Measurements from ENCODE around the gene UCP2.
A peak's percentile ranks its signal among the peaks of the same experiment; 100 is the strongest.
"Not testable (repeated sequence)": the region's sequence is repeated elsewhere in the genome, so short reads cannot be mapped to it uniquely, and the experiment has no call there.

Gene UCP2

DNA sequence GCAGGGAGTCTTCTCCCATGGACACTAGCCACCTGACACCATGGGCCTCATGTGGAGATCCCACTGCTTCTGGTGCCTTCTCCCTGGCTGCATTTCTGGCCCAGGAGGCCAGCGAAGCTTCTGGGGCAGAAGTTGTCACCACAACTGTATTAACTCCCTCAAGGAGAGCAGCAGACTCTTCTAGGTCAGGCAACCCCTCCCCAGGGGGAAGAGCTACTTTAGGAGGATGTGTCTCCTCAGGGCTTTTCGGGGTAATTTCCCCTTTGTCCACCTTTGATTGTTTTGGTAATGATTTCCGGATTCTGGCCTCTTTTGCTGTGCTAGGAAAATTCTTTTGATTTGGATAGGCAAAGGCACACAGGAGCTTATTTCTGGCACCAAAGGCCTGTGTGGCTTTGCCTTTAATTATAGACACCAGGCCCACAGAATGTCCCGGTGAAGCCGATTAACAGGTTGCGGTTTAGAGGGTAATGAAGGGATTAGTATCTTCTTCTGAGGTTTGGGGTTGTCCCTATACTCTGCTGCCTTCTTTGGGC is 8.9 kb upstream of the UCP2 start:
- DNase-seq (ENCODE audit: low spot score) = no peak

- no peak for DNase-seq (ENCODE audit: low spot score)
Measured at GRCh38 chr11:73990730-73991129, 8.1 kb upstream of the UCP2 start.

DNA sequence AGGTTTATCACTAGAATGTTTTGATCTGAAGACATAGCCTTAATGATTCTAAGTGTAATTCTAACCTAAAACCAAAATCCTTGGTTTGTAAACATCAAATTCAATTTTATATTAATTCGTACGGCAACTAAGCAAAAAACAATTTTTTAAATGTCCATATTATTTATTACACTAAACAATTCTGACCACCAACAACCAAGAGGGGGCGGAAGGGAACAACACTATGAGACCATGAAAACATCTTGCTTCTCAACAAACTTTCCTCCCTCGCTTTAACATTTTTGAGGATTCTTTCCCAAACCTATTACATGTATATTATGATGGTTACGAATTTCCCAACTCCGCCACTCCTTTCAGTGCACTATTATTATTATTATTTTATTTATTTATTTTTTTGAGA is 6.5 kb upstream of the UCP2 start:
- DNase-seq (ENCODE audit: low spot score) = no peak

GRCh38 chr11:73988227-73988626 is 5.6 kb upstream of the UCP2 start:
- no peak for DNase-seq (ENCODE audit: low spot score)

DNA sequence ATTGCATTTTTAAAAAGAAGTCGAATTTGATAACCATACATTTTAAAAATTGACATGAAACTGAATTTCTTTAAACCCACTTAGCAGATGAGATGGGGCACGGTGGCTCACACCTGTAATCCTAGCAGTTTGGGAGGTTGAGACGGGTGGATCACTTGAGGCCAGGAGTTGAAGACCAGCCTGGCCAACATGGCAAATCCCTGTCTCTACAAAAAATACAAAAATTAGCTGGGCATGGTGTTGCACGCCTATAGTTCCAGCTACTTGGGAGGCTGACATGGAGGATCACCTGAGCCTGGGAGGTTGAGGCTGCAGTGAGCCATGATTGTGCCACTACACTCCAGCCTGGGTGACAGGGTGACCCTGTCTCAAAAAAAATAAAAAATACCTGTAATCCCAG is 3.0 kb upstream of the UCP2 start:
- DNase-seq (ENCODE audit: low spot score) = not testable (repeated sequence)

- no peak for DNase-seq (ENCODE audit: low spot score)
Measured at GRCh38 chr11:73983741-73984538, 1.3 kb upstream of the UCP2 start.

DNA sequence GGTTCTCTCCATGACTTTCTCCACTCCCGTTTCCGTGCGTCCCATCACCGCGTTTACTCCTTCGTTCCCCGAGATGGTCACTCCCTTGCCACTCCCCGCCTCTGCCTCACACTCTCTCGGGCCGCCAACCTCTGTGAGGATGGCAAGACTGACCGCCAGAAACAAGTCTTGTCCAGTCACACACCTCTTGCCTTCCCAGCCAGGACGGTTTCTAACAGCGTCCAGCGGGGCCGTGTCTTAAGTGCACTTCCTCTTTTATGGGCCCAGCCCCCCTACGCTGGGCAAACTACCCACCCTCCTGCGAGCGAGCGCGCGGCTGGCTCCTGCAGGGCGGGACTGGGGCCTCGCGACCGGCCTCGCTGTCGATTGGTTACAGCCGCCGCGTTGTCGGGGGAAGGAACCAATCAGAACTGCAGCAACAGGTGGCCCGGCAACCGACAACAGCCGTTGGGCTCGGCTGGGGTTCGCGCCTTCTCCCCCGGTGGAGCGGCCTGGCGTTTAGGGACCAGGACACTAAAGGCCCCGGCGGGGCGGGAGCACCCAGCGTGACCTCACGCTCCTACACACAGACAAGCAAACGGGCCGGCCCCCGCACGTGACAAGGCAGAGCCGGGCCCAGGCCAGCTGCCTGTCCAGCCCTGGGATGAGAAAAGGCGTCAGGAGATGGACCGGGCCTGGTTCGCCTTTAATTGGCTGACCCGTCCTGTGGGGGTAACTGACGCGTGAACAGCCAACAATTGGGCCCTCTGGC is 522 bp upstream of the UCP2 start:
- peak; percentile 99 for DNase-seq (ENCODE audit: low spot score)

DNA sequence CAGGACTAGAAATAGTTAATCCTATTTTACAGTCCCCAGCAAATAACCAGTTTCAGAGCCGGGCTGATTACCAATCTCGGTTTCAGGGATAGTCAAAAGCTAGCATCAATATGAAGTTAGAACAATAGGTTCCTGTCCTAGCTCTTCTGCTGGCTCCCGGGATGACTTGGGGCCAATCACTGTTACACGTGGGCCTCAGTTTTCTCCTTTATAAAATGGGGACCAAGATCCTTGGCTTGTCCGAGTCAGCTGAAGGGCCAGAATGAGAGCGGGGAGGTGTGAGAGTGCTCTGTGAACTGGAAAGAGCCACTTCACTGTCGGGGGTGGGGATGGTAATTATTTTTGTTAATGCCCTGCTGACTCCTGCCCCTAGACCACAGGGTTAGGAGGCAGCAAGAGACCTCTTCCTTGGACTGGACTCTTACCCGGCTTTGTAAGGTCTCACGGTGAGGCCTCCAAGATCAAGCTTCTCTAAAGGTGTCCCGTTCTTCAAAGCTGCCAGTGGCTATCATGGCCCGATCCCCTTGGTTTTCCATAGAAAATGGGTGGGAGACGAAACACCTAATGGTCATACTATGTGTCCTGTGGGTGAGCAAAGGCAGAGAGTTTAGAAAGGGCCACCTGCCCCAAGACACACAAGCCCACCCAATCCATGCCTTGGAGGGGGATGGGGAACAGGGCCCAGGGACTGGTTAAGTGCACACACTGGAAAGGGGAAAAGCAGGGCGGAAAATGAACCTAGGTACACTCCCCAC is 1.4 kb downstream of the UCP2 start:
- no peak for DNase-seq (ENCODE audit: low spot score)

DNA sequence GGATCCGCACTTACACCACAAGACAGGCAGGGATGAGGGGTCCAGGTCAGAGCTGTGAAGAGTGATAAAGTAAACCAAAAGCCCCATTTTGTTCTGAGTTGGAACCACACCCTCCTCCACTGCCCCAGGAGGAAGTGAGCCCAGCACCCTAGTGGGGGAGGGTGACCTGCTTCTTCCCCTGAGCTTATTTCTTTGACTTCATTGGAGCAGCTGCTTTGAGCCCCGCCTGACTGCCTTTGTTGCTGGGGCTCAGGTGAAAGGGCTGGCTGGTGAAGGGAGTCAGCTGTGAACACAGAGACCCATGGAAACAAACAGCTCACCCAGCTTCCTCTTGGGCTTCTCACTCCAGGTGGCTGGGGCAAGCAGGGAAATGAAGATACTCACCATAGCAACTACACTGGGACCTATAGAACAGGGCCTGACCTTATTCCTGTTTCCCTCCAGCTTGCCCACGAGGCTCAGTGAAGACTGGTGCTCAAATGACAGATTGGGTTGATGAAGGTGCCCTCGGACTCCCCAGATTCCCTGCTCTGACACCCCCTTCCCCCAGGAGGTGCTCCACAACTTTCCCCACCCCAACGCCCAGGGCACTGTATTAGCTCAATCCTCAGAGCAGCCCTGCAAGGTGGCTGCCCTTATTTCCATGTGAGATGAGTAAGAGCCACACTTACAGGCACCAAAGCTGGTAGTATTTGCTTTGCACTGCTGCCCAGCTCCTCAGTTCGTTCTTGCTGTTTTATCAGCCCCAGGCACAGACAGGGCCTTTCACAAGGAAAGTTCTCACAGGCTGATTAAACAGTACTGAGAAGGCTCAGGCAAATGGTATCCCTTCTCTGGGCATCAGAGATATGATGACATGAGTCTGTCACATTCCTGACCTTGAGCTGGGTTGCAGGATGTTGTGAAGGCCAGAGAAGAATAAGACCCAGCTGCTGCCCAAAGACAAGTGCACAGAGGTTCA is 2.4 kb downstream of the UCP2 start:
- no peak for DNase-seq (ENCODE audit: low spot score)

DNA sequence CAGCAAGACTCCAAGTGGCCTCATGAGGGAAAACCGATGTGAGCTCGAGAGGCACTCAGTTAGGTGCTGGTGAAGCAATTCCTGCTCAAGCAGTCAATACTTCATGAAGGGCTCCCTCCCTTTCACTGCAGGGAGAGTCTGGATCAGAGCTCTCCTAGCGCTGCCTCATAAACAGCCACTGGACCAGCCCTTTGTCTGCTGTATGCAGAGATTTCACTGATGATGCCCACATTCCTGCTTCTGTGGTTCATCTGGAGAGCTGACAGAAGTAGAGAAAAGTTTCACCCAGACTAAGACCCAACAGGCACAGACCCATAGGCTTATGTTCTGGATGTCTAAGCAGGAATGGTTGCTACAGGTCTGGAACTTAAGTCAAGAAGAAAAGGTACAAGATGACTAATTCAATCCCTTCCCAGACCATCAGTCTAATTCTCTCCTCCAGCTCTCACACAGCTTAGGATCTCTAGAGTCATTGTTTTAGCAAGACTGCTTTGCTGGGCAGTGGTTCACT is 4.0 kb downstream of the UCP2 start:
- DNase-seq (ENCODE audit: low spot score) = no peak

DNA sequence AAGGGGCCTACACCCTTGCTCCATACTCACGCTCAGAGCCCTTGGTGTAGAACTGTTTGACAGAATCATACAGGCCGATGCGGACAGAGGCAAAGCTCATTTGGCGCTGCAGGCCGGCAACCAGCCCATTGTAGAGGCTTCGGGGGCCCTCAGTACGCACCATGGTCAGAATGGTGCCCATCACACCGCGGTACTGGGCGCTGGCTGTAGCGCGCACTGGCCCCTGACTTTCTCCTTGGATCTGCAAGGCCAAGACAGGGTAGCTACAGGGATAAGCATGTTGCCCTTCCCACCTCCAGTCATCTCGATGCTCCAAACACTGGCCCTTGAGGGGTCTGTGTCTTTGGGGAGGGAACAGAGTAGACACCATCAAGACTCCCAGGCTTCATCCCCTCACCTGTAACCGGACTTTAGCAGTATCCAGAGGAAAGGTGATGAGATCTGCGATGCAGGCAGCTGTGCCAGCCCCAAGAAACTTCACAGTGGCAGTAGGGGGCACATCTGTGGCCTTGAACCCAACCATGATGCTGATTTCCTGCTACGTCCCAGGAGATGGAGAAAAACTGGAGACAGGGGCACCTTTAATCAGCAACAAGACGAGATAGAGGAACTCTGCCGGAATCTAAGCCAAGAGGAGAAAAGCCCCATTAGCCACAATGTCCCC is 4.7 kb downstream of the UCP2 start:
- DNase-seq (ENCODE audit: low spot score) = no peak

DNA sequence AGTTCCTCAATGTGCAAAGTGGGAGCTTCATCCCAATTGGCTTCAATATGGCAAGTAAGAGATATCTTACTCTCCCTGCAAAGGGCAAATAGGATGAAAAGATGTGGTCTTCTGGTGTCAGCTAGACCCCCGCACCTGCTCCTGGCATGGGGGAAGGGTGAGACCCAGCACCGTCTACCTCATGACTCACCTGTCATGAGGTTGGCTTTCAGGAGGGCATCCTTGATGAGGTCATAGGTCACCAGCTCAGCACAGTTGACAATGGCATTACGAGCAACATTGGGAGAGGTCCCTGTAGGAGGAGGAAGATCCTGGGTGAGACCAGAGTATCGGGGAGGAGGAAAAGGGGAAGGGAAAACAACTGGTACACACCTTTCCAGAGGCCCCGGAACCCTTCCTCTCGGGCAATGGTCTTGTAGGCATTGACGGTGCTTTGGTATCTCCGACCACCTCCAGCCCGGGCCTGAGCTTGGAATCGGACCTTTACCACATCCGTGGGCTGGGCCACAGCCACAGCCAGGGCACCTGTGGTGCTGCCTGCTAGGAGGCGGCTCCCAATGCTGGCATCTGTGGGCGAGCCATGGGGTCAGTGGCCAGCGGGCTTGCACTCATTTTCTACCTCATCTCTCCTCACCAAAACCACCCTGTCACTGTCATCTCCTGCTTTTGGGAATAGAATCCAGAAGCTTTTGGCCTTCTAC is 6.0 kb downstream of the UCP2 start:
- DNase-seq (ENCODE audit: low spot score) = no peak

DNA sequence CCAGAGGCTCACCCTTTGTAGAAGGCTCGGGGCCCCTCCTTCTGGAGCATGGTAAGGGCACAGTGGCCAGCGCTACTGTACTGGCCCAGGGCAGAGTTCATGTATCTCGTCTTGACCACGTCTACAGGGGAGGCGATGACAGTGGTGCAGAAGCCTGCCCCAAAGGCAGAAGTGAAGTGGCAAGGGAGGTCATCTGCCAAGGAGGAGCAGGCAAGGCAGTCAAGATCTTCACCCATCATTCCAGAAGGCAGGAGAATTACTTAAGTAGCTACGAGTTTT is 7.2 kb downstream of the UCP2 start:
- no peak for DNase-seq (ENCODE audit: low spot score)

DNA sequence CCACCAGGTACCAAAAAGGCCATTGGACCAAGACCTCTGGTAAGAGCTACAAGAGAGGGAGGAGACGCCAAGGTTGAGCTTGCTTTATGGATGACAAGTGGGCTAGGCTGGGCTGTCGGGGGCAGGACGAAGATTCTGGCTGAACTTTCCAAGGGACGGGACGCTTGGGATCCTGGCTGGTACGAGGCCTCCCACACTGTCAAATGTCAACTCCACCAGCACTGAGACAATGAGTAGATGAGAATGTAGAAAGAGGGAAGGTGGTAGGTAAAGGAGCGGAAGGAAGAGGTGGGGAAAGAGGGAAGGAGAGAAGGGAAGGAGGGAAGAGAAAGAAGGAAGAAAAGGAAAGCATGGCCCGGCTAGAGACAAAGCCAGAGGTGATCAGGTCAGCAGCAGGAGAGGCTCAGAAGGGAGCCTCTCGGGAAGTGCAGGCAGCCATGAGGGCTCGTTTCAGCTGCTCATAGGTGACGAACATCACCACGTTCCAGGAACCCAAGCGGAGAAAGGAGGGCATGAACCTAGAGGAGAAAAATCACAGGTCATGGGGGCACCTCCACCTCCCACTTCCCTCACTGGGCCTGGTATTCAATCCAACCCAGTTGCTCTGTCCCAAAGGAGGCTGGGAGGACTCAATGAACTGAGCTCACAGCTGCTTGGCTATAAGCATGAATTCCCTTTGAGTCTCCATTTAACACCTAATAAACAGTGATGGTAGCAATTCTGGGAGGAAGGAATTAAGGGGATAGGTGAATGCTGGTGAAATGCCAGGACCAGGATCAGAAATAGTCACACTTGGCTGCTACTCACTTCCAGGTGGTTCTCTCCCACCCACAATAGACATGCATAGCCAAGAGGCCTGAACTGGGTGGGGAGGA is 7.8 kb downstream of the UCP2 start:
- DNase-seq (ENCODE audit: low spot score) = no peak

DNA sequence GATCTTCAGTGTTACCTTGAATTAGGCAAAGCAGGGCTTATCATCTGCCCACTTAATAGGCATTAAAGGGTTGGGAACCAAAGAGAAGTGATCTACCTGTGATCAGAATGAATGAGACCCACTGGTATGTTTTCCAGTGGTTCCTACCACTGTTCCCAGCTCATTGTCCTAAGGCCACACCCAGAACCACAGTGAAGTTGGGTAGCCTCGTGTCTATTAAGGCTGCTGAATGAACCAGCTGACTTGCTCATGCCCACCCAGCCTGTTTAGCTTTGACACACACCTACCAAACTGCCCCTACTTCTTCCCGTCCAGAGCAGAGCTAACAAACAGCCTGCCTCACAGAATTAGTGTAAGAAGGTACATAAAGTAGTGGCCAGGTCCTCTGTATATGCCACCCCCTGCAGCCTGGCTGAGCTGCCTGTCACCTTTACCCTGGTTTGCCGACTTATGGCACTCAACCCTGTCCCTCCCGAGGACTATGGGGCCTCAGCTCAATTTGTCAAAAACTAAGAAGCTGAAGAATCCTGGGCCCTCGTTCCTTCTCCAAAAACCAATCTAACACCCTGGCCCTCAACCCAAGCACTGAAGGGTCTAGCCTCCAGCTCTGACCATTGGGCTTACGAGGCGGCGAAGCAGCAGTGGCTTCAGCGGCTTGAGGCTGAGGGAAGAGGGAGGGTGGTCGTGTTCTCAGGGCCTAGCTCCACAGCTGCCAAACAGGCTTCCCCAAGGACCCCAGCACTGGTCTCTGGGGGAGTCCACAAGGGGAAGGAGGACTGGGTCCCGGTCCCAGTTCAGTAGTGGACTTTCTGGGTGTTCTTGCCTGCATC is 9.8 kb downstream of the UCP2 start:
- DNase-seq (ENCODE audit: low spot score) = no peak

DNA sequence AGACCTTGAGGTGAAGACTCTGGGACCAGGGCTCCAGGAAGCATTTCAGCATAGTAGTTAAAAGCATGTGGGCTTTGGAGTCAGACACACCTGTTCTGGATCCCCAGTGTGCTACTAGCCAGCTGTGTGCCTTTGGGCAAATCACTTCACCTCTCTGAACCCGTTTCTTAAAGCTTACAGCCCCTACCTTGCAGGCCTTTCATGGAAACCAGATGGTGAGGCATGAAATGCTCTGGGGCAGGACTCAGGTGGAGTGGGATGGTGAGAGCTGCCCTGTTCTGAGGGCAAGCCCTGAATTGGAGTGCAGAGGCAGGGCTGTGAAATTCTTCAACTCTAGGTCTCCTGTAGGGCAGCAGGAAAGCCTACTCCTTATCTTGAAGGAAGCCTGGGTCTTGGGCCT is 10.5 kb downstream of the UCP2 start:
- no peak for DNase-seq (ENCODE audit: low spot score)

GRCh38 chr11:73971175-73971719 is 11.4 kb downstream of the UCP2 start:
- no peak for DNase-seq (ENCODE audit: low spot score)
